GM21381 (cell line): ENCODE measurements around the gene RALGAPA1.

Experiments used
- ATAC-seq: cut with Tn5 transposase; IDR thresholded peaks from one replicate; pipeline ENCODE4 v1.9.1; 2021; ENCODE audit warnings: mild to moderate bottlenecking, moderate library complexity; ENCODE audit not compliant: unreplicated experiment

The RALGAPA1 gene

DNA sequence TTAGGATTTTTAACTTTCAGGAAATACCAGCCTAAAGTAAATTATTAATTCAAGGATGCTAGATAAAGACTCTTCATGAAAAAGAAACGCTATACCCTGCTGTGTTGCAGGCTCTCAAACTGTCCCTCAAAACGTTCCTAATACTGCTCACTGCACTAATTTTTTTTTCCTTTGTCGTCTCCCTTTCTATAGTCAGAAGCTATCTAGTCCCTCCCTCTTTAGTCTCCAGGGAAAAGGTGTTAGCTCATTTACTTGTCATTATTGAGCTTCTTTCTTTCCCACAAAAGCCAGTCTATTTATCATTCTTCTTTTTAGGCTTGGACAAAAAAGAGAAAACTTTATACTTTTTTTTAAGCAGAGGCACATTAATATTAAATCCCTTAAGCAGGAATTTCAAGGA, 305.4 kb downstream of the RALGAPA1 start:
- ATAC-seq = no peak

DNA sequence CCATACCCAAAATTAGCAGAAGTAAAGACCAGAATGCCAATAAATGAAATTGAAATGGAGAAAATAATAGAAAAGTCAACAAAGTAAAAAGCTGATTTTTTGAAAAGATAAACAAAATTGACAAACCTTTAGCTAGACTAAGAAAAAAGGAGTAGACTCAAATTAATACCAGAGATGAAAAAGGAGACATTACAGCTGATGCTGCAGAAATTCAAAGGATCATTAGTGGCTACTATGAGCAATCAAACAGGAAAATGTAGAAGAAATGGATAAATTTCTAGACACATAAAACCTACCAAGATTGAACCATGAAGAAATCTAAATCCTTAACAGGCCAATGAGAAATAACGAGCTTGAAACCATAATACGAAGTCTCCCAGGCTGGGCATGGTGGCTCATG, 309.9 kb downstream of the RALGAPA1 start:
- no peak for ATAC-seq

- no peak for ATAC-seq
These were observed 313.8 kb downstream of the RALGAPA1 start for GRCh38 chr14:35495278-35495677.

- ATAC-seq = no peak
These were observed 316.5 kb downstream of the RALGAPA1 start for GRCh38 chr14:35492569-35493014.
